Right renal cortex interstitium (tissue), 3 donors: ENCODE data around the gene HPN. TPM values are rescaled to one million over a fixed set of nuclear protein-coding genes. Genes with fewer than 3 reads are reported as not detected.
"Not testable (repeated sequence)": the region's sequence is repeated elsewhere in the genome, so short reads cannot be mapped to it uniquely, and the experiment has no call there.

ENCODE experiments used
- DNase-seq, 3 donors: peaks; one replicate each; pipeline ENCODE4 v3.0.0-alpha.2; 2013; ENCODE audit warnings: low read depth in 3 of 3, low spot score in 2 of 3
- polyA plus RNA-seq, 3 donors: library from polyadenylated mRNA; unstranded; fragments of 120-200 nt; gene quantifications; one replicate each; pipeline ENCODE4 v1.2.1, GENCODE V29; 2013; ENCODE audit not compliant: insufficient read length in 3 of 3

The HPN gene
- polyA plus RNA-seq, 3 donors, result 78.8 to 102 (median 83.3) TPM

DNA sequence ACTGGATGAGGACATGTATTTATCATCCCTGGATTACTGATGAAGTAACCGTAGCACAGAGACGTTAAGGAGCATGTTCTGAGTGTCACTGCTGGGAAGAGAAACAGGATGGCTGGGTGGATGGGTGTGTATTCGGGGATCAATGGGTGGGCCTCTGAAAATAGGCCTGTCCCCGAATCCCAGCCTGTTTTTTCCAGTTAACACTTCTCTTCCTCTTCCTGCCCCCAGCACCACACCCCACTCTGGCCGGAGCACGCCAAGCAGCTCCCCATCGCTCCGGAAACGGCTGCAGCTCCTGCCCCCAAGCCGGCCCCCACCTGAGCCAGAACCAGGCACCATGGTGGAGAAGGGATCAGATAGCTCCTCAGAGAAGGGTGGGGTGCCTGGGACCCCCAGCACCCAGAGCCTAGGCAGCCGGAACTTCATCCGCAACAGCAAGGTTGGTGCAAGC, 32.6 kb upstream of the HPN start:
- no peak for DNase-seq

DNA sequence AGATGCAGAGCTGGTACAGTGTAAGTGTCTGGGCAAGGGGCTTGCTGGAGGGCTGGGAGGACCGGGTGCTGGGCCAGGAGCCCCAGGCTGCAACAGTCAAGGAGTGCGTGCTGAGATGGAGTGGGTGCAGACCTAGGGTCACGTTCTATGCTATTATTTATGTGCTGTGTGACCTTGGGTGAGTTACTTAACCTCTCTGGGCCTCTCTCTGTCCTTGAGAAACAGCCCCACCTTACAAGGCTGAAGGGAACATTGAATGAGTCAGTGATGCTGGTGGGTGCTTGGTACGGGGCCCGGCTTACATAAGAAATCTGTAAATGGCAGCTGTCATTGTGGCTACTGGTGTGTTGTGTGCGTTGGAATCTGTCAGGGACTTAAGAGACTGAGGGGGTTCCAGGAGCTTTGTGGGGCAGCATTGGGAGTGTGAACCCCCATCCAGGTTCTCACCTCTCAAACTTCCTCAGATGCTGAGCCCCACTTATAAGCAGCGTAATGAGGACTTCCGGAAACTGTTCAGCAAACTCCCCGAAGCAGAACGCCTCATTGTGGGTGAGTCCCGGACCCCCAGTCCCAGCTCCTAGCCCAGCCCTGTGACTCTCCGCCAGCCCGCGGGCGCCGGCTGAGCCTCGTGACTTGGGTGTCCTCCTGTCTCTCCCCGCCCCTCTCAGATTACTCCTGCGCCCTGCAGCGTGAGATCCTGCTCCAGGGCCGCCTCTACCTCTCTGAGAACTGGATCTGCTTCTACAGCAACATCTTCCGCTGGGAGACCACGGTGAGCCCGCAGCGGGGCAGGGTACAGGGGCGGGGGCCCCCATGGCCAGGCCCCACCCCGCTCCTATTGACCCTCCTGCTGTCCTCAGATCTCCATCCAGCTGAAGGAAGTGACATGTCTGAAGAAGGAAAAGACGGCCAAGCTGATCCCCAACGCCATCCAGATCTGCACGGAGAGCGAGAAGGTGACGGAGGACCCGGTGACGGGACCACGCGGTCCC, 31.8 kb upstream of the HPN start:
- DNase-seq, result no peak

DNA sequence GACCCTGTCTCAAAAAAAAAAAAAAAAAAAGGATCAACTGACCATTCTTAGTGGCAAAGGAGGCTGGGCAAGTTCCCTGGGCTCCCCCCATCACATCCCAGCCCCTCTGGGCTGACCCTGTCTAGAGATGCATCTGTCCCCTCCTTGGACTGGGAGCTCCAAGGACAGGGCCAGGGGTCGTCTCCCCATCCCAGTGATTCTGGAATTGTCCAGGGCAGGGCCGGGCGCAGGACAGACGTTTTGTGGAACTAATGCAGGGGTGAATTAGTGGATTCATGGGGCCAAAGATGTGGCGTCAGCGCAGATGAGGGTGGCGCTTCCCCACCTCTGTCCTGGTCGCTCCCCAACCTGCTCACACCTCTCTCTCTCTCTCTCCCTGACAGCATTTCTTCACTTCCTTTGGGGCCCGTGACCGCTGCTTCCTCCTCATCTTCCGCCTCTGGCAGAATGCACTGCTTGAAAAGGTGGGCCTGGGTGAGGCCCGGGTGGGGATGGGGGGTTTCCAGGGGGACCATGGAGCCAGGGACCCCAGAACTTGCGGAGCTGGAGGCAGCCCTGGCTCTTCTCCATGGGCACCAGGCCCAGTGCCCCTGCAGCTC, 30.3 kb upstream of the HPN start:
- DNase-seq, result no peak

GRCh38 chr19:35011737-35012682, 29.5 kb upstream of the HPN start:
- DNase-seq, result no peak

DNA sequence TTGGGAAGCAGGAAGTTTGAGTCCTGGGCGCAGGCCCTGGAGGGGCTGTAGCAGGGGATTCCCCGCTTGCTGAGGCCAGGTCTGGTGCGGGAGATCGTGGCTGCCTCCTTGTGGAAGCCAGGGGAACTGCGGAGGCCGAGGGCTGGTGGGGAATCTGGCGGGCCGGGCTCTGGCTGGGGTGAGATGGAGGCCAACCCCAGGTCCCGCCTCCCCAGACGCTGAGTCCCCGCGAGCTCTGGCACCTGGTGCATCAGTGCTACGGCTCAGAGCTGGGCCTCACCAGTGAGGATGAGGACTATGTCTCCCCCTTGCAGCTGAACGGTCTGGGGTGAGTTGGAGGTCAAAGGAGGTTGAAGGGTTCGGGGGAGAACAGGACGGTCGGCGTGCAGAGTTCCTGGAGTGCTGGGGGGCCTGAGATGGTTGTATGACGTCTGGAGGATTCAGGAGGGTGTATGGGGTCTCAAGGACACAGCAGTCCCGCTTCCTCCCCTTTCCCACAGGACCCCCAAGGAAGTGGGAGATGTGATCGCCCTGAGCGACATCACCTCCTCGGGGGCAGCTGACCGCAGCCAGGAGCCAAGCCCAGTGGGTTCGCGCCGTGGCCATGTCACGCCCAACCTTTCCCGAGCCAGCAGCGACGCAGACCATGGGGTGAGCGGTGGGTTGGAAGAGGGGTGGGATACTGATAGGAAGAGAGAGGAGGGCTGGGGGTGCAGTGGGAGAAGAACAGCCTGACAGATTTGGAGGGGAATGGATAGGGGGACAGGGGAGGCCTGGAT, 28.3 kb upstream of the HPN start:
- no peak for DNase-seq

GRCh38 chr19:35013820-35014754, 27.4 kb upstream of the HPN start:
- no peak for DNase-seq

DNA sequence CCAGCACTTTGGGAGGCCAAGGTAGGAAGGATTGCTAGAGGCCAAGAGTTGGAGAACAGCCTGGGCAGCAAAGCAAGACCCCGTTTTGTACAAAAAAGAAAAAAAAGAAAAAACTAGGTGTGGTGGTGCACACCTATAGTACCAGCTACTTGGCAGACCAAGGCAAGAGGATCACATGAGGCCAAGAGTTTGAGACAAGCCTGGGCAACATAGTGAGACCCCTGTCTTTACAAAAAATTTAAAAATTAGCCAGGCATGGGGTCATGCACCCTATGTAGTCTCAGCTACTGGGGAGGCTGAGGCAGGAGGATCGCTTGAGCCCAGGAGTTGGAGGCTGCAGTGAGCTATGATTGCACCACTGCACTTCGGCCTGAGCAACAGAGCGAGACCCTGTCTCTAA, 26.7 kb upstream of the HPN start:
- not testable (repeated sequence) for DNase-seq

GRCh38 chr19:35015270-35015953, 26.1 kb upstream of the HPN start:
- no peak for DNase-seq

DNA sequence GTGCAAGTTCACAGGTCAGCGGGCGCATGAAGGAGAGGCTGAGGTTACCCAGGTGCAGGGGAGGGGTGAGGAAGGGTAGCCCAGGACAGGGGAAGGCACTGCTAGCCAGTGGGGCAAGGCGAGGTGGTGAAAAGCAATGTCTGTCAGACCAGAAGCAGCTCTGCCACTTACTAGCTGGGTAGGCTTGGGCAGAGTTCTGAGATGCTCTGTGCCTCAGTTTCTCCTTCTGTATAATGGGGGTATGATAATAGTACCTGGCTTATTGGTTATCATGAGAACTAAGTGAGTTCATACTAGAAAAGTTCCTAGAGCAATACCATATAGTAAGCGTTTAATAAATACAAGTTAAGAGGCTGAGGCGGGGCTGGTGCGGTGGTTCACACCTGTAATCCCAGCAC, 25.6 kb upstream of the HPN start:
- DNase-seq, result no peak

DNA sequence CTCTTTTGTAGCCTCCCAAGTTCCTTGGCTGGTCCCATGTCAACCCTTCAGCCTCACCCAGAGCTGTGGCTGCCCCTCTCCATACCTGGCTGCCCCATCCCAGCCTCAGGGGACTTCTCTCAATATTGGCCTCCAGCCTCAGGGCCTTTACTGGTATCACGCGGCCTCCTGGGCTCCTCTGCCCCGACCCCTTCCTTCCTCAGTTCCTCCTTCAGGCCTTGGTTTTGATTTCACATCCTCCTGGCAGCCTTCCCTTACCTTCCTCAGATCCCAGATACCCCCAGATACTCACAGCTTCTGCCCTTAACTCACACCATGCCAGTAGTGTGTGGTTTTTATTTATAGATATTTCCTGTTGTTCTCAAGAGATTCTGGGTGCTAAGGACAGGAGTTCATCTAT, 24.0 kb upstream of the HPN start:
- DNase-seq, result no peak

- DNase-seq, result no peak
These were observed 23.1 kb upstream of the HPN start for GRCh38 chr19:35018379-35018778.

DNA sequence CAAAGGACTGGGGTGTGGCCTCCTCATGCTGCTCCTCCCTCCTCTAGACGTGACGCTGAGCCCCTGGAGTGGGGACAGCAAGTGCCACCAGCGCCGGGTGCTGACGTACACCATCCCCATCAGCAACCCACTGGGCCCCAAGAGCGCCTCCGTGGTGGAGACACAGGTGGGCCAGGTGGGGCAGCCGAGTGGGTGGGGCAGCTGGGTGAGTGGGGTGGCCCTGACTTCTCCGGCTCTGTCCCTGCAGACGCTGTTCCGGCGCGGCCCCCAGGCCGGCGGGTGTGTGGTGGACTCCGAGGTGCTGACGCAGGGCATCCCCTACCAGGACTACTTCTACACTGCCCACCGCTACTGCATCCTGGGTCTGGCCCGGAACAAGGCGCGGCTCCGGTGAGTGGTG, 22.4 kb upstream of the HPN start:
- no peak for DNase-seq

DNA sequence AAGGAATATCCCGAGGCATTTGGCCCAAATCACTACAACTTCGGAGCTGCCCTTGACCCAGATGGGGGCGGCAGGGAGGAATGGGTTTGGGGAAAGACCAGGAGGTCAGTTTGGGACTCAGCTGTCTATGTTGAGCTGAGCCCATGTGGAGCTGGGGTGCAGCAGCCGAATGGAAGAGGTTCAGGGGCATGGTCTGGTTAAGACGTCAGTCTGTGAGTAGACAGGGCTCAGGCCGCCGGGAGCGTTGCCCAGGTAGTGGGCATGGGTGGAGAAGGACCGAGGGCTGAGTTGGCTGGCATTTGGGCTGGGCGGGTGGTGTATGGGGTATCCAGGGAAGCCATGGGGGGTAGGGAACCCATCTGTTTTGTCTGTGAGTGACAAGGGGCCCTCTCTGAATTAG, 20.5 kb upstream of the HPN start:
- DNase-seq, result no peak

GRCh38 chr19:35021596-35021995, 19.9 kb upstream of the HPN start:
- DNase-seq, result no peak

DNA sequence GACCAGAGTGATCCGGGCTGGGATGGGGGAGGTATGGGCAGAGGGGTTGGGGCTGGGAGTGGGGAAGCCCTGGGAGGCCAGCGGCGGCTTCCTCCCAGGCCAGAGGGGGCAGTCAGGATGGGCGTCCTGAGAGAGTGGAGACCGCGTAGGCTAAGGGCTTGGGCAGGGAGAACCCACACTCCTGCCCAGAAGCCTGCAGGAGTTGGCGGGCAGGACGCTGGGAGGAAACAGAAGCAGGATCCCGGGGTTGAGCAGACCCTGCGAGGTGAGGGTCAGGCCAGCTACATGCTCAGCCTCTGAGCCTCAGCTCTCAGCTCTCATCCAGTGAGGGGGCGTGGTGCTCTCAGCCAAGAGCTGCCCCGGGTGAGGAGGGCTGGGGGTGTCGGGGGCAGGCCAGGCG, 19.1 kb upstream of the HPN start:
- DNase-seq, result no peak

DNA sequence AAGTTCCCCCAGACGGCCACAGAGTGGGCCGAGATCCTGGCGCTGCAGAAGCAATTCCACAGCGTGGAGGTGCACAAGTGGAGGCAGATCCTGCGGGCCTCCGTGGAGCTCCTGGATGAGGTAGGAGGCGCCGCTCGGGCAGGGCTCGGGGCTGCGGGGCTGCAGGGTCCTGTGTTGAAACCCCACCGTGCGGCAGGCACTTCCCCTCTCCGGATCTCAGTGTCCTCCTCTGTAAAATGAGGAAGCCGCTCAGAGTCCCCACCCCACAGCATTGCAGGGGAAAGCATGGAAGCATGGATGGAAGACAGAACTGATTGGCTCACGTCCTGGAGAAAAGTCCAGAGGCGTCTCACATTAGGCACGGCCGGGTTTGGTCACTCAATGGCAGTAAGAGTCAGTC, 18.1 kb upstream of the HPN start:
- DNase-seq, result no peak

DNA sequence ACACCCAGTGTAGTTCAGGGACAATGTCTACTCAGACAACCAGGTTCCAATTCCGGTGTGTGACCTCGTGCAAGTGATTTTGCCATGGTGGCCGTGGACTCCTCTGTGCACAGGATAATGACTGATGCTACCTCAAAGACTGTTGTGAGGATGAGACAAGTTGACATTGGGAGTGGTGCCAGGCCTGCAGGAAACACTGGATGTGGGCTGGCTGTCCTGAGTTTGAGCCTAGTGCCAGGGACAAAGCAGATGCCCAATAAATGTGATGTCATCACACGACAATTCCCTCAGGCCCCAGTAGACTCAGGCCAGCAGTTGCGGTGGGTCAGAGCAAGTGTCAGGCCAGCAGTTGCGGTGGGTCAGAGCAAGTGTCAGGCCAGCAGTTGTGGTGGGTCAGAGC, 17.4 kb upstream of the HPN start:
- DNase-seq, result no peak

- DNase-seq, result no peak
These were observed 15.6 kb upstream of the HPN start for GRCh38 chr19:35025969-35026368.

DNA sequence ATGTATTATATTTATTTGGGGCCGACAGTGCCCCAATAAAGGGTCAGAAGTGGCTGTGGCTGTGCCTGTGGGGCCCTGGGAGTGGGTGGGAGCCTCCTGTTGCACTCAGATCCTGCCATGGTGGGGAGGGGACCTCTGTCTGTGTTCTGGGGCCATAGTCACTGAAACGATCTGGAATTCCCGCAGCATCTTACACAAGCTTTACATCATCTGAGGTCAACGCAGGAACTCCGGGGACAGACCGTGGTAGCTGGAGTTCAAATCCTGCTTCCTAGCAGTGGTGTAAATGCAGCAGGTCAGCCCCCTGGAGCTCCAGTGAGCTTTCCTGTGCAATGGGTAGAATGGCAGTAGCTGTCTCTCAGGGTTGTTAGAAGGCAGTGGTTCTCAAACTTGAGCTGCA, 15.1 kb upstream of the HPN start:
- DNase-seq, result no peak
